ENCODE measurements around the gene ADISSP. TPM values are rescaled to one million over a fixed set of nuclear protein-coding genes. Genes with fewer than 3 reads are reported as not detected.

Gene ADISSP
- total and polyA plus RNA-seq, 11 donors: 7.8 to 22.2 (median 13.7) TPM

- no peaks in the 10 kb centered on the region for H3K27me3 ChIP-seq
- 76 to 82% (median 78%) methylated on average over 5 of the region's 5 CpGs for WGBS, 4 donors
- intact Hi-C loops (cut with DNase I): no loop called here
- peak overlapping the region in 2 of 12 donors; percentile 42 to 81 for H3K27ac ChIP-seq
- H3K36me3 ChIP-seq: peaks cover 0 to 50% (median 26%) of the 10 kb centered on the region in 9 donors
- no peak for TF ChIP-seq POLR2A (IDR thresholded peaks at IDR 0.05)
- no peak for TF ChIP-seq CTCF (IDR thresholded peaks at IDR 0.05)
- no peak for ATAC-seq
- peaks cover 0 to 51% (median 14%) of the 10 kb centered on the region in 12 donors for H3K4me1 ChIP-seq
- DNase-seq: peak in 1 of 5 donors; percentile 17
- no peaks in the 10 kb centered on the region for H3K9me3 ChIP-seq
- peak overlapping the region in 1 of 12 donors; percentile 83 for H3K4me3 ChIP-seq
Observed at GRCh38 chr20:3798373-3798768, 30.8 kb upstream of the ADISSP start.

DNA sequence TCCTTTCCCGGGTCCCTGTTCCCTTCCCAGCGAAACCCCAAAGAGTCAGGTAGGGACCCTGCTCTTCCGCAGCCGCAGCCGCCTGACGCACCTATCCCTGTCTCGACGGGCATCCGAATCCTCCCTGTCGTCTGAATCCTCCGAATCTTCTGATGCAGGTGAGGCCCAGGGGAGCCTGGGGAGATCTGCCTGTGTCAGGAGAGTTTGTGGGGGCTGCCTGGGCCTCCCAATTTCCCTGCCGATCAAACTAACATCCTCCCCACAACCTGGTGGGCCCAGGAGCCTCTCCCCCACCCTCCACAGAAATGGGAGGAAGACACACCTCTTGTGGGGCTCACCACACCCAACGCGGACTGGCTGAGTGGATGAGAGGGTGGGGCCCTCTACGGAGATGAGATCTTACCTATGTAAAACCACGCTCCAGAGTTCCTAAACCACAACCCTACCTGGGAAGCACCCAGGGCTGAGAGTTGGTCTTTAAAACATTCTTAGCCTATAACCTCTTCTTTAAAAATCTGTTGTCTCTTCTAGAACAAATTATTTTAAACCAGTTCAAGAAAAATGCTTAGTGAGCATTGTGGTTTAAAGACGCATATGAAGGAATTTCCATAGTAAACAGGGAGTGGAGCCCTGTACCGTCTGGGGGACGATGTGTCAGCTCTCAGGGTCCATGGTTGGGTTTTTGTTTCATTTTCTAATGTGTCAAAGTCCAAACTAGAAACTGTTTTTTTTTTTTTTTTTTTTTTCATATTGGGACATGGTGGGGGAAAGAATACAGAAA, 30.2 kb upstream of the ADISSP start:
- 78 to 85% (median 81%) methylated on average over 19 of the region's 19 CpGs for WGBS, 4 donors

DNA sequence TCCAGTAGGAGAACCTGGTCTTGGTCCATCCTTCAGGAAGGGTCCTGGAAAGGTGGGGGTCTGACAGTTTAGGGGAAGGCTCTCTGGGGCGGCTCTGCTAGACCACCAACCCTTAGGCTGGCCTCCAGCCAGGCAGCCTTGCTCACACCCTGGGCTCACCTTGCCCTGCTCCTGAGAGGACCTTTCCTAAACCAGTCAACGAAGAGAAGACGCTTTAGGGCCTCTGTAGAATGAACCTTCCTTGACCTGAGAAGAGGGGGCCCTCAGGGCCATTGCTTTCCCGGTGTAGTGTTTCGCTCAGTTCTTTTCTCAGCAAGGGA, 29.6 kb upstream of the ADISSP start:
- Histone ChIP-seq H3K4me3 (peak overlapping the region in 8 of 12 donors; percentile 68 to 94 (median 78)), H3K4me1 (peaks cover 0 to 47% (median 14%) of the 10 kb centered on the region in 12 donors), H3K36me3 (peaks cover 0 to 39% (median 15%) of the 10 kb centered on the region in 9 donors), H3K27ac (peak overlapping the region in 2 of 12 donors; percentile 81 to 96), H3K27me3 (no peaks in the 10 kb centered on the region), H3K9me3 (no peaks in the 10 kb centered on the region)
- ATAC-seq (no peak), DNase-seq (peak in 1 of 5 donors; percentile 18)
- WGBS, 4 donors: 92 to 98% (median 94%) methylated on average over 5 of the region's 5 CpGs
- TF ChIP-seq CTCF (IDR thresholded peaks at IDR 0.05): no peak
- TF ChIP-seq POLR2A (IDR thresholded peaks at IDR 0.05): no peak
- intact Hi-C loops (cut with DNase I): no loop called here

More for the DNA sequence above, 30.2 kb upstream of the ADISSP start:
- Histone ChIP-seq H3K4me1 (peaks cover 0 to 51% (median 14%) of the 10 kb centered on the region in 12 donors), H3K27me3 (no peaks in the 10 kb centered on the region), H3K36me3 (peaks cover 0 to 44% (median 21%) of the 10 kb centered on the region in 9 donors), H3K9me3 (no peaks in the 10 kb centered on the region), H3K4me3 (peak overlapping the region in 4 of 12 donors; percentile 83 to 94 (median 88)), H3K27ac (peak overlapping the region in 2 of 12 donors; percentile 42 to 81)
- TF ChIP-seq POLR2A (IDR thresholded peaks at IDR 0.05) (no peak), CTCF (IDR thresholded peaks at IDR 0.05) (no peak)
- ATAC-seq (no peak), DNase-seq (peak in 1 of 5 donors; percentile 23)
- intact Hi-C loops (cut with DNase I): no loop called here

- H3K4me3 ChIP-seq: peak overlapping the region in 11 of 12 donors; percentile 68 to 94 (median 78)
- intact Hi-C loops (cut with DNase I): no loop called here
- H3K36me3 ChIP-seq: peaks cover 0 to 33% (median 10%) of the 10 kb centered on the region in 9 donors
- H3K27me3 ChIP-seq: no peaks in the 10 kb centered on the region
- H3K4me1 ChIP-seq: peaks cover 0 to 45% (median 14%) of the 10 kb centered on the region in 12 donors
- WGBS, 4 donors: 14 to 27% (median 19%) methylated on average over 17 to 33 of the region's 33 CpGs
- no peaks in the 10 kb centered on the region for H3K9me3 ChIP-seq
- H3K27ac ChIP-seq: peak overlapping the region in 6 of 12 donors; percentile 34 to 97 (median 92)
- TF ChIP-seq POLR2A (IDR thresholded peaks at IDR 0.05) (no peak), CTCF (IDR thresholded peaks at IDR 0.05) (no peak)
- DNase-seq (peak in 1 of 5 donors; percentile 34), ATAC-seq (peak in 1 of 4 donors; percentile 1)
Observed at GRCh38 chr20:3796477-3797225, 29.1 kb upstream of the ADISSP start.

All from heart left ventricle (tissue), 16 donors.